ENCODE measurements around the gene URB2.
"Not testable (repeated sequence)": the region's sequence is repeated elsewhere in the genome, so short reads cannot be mapped to it uniquely, and the experiment has no call there.

Gene URB2

DNA sequence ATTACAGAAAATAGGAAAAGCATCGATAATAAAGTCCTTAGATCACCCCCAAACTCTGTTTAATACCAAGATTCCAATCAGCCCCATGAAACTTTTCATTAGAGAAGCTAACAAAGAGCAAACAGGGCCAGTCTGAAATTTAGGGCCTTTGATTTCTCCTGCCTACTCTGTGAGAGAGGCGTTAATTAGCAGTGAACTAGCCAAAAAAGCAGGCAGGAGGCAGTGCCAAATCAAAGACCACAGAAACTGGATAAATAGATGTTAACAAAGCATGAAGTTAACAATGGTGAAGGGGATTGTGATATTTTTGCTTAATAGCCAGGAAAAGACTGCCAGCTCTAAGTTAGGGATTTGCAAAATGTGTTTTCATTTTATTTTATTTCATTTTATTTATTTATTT is 11.3 kb upstream of the URB2 start:
- H3K4me3 ChIP-seq (ENCODE audit: low read length), result no peak overlapping the region
- DNase-seq (ENCODE audit: low read depth), result no peak
- TF ChIP-seq, protein P1, sequence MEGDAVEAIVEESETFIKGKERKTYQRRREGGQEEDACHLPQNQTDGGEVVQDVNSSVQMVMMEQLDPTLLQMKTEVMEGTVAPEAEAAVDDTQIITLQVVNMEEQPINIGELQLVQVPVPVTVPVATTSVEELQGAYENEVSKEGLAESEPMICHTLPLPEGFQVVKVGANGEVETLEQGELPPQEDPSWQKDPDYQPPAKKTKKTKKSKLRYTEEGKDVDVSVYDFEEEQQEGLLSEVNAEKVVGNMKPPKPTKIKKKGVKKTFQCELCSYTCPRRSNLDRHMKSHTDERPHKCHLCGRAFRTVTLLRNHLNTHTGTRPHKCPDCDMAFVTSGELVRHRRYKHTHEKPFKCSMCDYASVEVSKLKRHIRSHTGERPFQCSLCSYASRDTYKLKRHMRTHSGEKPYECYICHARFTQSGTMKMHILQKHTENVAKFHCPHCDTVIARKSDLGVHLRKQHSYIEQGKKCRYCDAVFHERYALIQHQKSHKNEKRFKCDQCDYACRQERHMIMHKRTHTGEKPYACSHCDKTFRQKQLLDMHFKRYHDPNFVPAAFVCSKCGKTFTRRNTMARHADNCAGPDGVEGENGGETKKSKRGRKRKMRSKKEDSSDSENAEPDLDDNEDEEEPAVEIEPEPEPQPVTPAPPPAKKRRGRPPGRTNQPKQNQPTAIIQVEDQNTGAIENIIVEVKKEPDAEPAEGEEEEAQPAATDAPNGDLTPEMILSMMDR (IDR thresholded peaks at IDR 0.05; ENCODE audit: insufficient read depth, low read depth, low read length, missing control alignments), result no peak

DNA sequence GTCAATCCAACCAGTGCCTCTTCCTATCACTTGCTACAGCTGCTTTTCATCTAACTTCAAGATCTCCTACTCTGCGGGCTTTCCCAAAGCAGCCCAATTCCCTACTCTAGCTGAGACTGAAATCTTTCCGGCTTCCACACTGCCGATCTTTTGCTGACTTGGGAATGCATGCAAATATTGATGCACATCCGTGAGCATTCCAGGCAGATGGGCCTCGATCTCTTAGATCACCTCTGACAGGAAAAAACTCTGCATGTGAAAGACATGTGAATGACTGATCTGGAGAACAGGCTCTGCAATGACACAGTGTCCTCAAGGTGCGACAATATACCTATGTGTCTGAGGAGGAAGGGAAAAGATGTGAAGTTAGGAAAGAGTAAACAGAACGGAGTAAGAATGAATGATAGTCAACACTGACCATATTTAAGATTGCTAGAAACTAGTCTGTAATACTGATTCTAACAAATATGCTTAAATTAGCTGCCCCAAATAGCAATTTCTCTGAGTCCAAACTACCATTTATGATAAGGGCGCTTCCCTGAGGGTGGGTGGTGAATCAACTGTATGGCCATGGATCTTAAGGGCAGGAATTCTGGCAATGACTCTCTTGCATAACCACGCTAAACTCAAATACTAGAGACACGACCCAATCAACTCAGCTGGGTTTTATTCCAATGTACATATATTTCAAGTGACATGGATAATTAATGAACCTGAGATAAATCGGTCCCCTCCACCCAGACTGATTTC is 8.5 kb upstream of the URB2 start:
- no peak overlapping the region for H3K4me3 ChIP-seq (ENCODE audit: low read length)
- no peak for DNase-seq (ENCODE audit: low read depth)
- TF ChIP-seq, protein P1 (IDR thresholded peaks at IDR 0.05; ENCODE audit: insufficient read depth, low read depth, low read length, missing control alignments), result no peak

DNA sequence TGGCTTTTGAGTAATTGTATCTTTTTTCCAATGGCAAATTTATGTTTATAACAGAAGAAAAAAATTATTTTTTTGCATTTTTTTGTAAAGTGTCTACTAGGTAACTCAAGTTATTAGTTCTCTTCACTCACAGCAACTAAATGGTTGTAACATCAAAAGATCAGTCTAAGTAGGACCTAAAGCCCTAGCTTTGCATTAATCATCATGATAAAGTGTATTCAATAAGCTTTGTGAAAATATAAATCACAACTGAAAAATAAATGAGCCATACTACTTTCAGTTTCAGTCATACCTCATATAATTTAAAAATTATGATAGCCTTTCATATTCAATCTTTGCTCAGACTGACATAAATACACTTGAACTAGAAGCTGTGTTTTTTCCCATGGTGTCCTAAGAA is 7.0 kb upstream of the URB2 start:
- TF ChIP-seq, protein P1 (IDR thresholded peaks at IDR 0.05; ENCODE audit: insufficient read depth, low read depth, low read length, missing control alignments), result no peak
- no peak for DNase-seq (ENCODE audit: low read depth)
- H3K4me3 ChIP-seq (ENCODE audit: low read length), result no peak overlapping the region

DNA sequence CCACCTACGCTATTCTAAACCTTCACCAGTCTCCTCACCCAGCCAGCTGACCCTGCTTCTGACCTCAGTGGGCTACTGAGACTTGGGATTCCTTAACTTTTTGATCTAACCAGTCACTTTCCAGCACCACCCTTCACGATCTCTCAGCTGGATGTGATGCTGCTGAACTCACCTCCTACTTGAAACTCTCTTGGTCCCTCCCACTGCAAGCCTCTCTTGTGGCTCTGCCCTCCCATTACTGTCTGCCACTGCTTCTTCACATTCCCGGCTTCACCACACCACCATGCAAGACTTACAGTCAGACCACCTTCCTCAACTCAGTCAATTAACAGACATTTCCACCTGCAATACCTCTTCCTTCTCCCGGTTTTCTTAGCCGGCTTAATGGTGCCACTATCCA is 6.4 kb upstream of the URB2 start:
- no peak for DNase-seq (ENCODE audit: low read depth)
- no peak overlapping the region for H3K4me3 ChIP-seq (ENCODE audit: low read length)
- TF ChIP-seq, protein P1 (IDR thresholded peaks at IDR 0.05; ENCODE audit: insufficient read depth, low read depth, low read length, missing control alignments), result no peak

DNA sequence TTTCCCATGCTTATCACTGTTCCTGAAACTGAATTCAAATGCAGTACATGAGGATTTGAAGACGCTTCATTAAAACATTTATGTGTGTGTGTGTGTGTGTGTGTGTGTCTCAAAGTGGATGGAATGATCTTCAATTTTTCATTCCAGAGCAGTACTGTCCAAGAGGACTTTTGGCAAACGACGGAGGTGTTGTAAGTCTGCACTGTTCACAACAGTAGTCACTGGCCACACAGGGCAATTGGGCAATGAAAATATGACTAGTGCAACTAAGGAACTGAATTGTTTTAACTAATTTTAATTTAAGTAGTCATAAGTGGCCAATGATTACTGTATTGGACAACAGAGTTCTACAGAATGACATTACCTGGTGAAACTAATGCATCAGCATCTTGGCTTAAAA is 5.2 kb upstream of the URB2 start:
- no peak overlapping the region for H3K4me3 ChIP-seq (ENCODE audit: low read length)
- TF ChIP-seq, protein P1 (IDR thresholded peaks at IDR 0.05; ENCODE audit: insufficient read depth, low read depth, low read length, missing control alignments), result no peak
- peak; percentile 10 for DNase-seq (ENCODE audit: low read depth)

DNA sequence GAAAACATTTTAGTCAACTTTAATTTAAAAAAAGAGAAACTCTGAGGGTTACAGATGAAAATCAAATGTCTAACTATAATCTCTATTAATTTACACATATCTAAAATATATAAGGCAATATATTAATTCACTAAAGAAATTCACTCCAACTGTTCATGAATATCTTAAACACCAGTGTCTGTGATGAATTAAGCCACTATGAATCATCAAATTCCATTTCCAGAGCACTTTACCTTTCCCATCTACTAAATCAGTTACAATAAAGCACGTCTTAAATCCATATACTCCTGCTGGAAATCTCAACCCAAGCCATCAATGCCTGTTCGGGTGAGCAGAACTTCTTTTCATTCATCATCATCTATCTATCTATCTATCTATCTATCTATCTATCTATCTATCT is 4.4 kb upstream of the URB2 start:
- H3K4me3 ChIP-seq (ENCODE audit: low read length), result no peak overlapping the region
- TF ChIP-seq, protein P1 (IDR thresholded peaks at IDR 0.05; ENCODE audit: insufficient read depth, low read depth, low read length, missing control alignments), result no peak
- DNase-seq (ENCODE audit: low read depth), result peak; percentile 13

DNA sequence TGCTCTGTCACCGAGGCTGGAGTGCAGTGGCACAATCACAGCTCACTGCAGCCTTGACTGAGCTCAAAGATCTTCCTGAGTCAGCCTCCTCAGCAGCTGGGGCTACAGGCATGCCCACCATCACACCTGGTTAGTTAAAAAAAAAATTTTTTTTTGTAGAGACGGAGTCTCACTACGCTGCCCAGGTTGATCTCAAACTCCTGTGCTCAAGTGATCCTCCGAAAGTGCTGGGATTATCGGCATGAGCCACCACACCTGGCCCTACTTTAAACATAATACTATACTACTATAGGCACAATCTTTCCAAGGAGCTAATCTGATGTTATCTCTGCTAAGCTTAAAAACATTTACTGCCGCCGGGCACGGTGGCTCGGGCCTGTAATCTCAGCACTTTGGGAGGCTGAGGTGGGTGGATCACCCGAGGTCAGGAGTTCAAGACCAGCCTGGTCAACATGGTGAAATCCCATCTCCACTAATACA is 3.4 kb upstream of the URB2 start:
- H3K4me3 ChIP-seq (ENCODE audit: low read length); DNase-seq (ENCODE audit: low read depth): not testable (repeated sequence)

Data from epithelial cell of esophagus (primary cell).